SK-N-SH (cell line): ENCODE results near the gene STK31.
A peak's percentile ranks its signal among the peaks of the same experiment; 100 is the strongest.

Source experiments
- PBX3 ChIP-seq: IDR thresholded peaks from 2 replicates; pipeline ENCODE4; 2012
- TF ChIP-seq, protein P1 (sequence below): fragments of 200-600 bp; sonication (generic); IDR thresholded peaks from 2 replicates; pipeline ENCODE4 v1.6.1; 2017; ENCODE audit warnings: antibody characterized with exemption, mild to moderate bottlenecking, moderate library complexity

DNA sequence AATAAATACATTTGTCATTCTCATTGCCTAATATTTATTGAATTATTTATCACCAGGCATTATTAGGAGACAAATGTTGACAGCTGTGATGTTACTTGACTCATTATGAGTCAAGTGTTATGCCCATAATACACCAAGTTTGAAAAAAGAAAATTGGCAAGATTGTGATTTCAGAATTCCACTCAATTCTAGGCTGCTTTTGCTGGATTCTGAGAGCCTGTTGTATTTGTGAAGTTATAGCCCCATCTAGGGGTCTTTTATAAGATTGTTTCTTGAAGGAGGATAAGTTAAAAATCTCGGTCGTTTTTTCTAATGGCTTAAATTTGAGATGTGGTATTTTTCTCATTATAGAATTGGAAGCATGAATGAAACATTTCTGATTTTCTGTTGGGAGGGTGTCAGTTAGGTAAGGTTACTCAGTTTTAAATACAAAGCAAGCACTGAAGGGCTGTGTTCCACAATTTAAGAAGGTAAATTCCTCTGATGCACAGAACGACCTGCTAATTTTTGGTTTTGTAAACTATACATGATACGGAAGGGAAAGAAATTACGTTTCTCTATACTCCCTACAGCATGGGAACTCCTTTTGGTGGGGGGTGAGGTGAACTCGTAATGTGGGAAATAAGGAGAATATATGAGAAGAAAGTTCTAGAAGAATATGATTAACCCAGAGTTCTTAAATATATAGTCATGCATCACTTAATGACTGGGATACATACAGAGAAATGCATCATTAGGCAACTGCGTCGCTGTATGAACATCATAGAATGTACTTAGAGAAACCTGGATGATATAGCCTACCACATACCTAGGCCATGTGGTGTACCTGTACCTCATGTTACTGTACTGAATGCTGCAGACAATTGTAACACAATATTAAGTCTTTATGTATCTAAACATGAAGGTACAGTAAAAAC is 2.6 kb downstream of the STK31 start:
- peak; percentile 21 for TF ChIP-seq PBX3
- TF ChIP-seq, protein P1, sequence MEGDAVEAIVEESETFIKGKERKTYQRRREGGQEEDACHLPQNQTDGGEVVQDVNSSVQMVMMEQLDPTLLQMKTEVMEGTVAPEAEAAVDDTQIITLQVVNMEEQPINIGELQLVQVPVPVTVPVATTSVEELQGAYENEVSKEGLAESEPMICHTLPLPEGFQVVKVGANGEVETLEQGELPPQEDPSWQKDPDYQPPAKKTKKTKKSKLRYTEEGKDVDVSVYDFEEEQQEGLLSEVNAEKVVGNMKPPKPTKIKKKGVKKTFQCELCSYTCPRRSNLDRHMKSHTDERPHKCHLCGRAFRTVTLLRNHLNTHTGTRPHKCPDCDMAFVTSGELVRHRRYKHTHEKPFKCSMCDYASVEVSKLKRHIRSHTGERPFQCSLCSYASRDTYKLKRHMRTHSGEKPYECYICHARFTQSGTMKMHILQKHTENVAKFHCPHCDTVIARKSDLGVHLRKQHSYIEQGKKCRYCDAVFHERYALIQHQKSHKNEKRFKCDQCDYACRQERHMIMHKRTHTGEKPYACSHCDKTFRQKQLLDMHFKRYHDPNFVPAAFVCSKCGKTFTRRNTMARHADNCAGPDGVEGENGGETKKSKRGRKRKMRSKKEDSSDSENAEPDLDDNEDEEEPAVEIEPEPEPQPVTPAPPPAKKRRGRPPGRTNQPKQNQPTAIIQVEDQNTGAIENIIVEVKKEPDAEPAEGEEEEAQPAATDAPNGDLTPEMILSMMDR: peak; percentile 89
